ENCODE measurements around the gene PPP1R3D.

GRCh38 chr20:59971428-59971827, 31.3 kb upstream of the PPP1R3D start:
- TF ChIP-seq CTCF (conservative IDR thresholded peaks at IDR 0.05; ENCODE audit: low read length): no peak
- no peak for TF ChIP-seq EZH2phosphoT487 (IDR thresholded peaks at IDR 0.05; ENCODE audit: borderline replicate concordance, low read depth, low read length)
